HG02678 (cell line): ENCODE measurements around the gene F3.

ENCODE experiments used
- ATAC-seq: cut with Tn5 transposase; IDR thresholded peaks from one replicate; pipeline ENCODE4 v1.9.1; 2021; ENCODE audit warnings: mild to moderate bottlenecking, moderate library complexity; ENCODE audit not compliant: unreplicated experiment

The F3 gene

GRCh38 chr1:94553323-94553730 lies 11.8 kb upstream of the F3 start:
- ATAC-seq: no peak

GRCh38 chr1:94552071-94552586 lies 10.6 kb upstream of the F3 start:
- ATAC-seq: no peak

GRCh38 chr1:94551449-94551848 lies 9.9 kb upstream of the F3 start:
- no peak for ATAC-seq

- no peak for ATAC-seq
Measured at GRCh38 chr1:94550800-94551241, 9.3 kb upstream of the F3 start.

GRCh38 chr1:94550396-94550795 lies 8.8 kb upstream of the F3 start:
- ATAC-seq: no peak

GRCh38 chr1:94549706-94550105 lies 8.1 kb upstream of the F3 start:
- ATAC-seq: no peak

- no peak for ATAC-seq
Measured at GRCh38 chr1:94544706-94545490, 3.3 kb upstream of the F3 start.

- no peak for ATAC-seq
Measured at GRCh38 chr1:94543893-94544635, 2.5 kb upstream of the F3 start.

GRCh38 chr1:94543001-94543400 lies 1.4 kb upstream of the F3 start:
- no peak for ATAC-seq

- ATAC-seq: peak; percentile 25
Measured at GRCh38 chr1:94542088-94542870, 720 bp upstream of the F3 start.

- ATAC-seq: no peak
Measured at GRCh38 chr1:94540440-94541245, 916 bp downstream of the F3 start.

GRCh38 chr1:94539496-94539895 lies 2.1 kb downstream of the F3 start:
- ATAC-seq: no peak

GRCh38 chr1:94538243-94538827 lies 3.2 kb downstream of the F3 start:
- ATAC-seq: no peak

- no peak for ATAC-seq
Measured at GRCh38 chr1:94537254-94537653, 4.3 kb downstream of the F3 start.

GRCh38 chr1:94535879-94536278 lies 5.7 kb downstream of the F3 start:
- no peak for ATAC-seq

- ATAC-seq: no peak
Measured at GRCh38 chr1:94535095-94535494, 6.5 kb downstream of the F3 start.

GRCh38 chr1:94532077-94532476 lies 9.5 kb downstream of the F3 start:
- ATAC-seq: no peak

GRCh38 chr1:94531664-94532063 lies 9.9 kb downstream of the F3 start:
- no peak for ATAC-seq

GRCh38 chr1:94530373-94530878 lies 11.1 kb downstream of the F3 start:
- no peak for ATAC-seq

- ATAC-seq: no peak
Measured at GRCh38 chr1:94529416-94529815, 12.1 kb downstream of the F3 start.
